H1 (cell line): ENCODE data around the gene SLIT3. TPM values are rescaled to one million over a fixed set of nuclear protein-coding genes. Genes with fewer than 3 reads are reported as not detected.

Source experiments
- CTCF ChIA-PET: fragments of 300-600 bp; sonication (Branson Sonifier 250); formaldehyde crosslinking; loops from one replicate; lab custom pipeline; 2021; ENCODE audit not compliant: partially characterized antibody; lab: Charles Lee
- POLR2A ChIA-PET: fragments of 300-600 bp; sonication (Branson Sonifier 250); formaldehyde crosslinking; loops from one replicate; lab custom pipeline; 2021; ENCODE audit warnings: inconsistent platforms; ENCODE audit not compliant: partially characterized antibody; lab: Charles Lee
- DNase-seq, 2 experiments: peaks; one replicate each; pipeline versions ENCODE4 v3.0.0 to v3.0.0-alpha.2; 2010 to 2022; ENCODE audit warnings: low spot score in 2 of 2, low read depth in 1 of 2, mixed read lengths in 1 of 2
- FAIRE-seq: peaks from 2 replicates; lab custom pipeline; 2011; peaks lifted over from hg19 to GRCh38; lab: Jason Lieb, UNC
- H2AFZ ChIP-seq: 2 replicates; pipeline ENCODE4 v1.8.1; 2012; ENCODE audit warnings: low read length, inconsistent platforms
- H2AK5ac ChIP-seq: 2 replicates; pipeline ENCODE4 v1.6.1; 2013; ENCODE audit warnings: low read depth, low read length
- H2BK120ac ChIP-seq: replicated peaks from 2 replicates; pipeline ENCODE3; 2013; ENCODE audit warnings: low read depth, low read length, inconsistent platforms
- H2BK12ac ChIP-seq: 2 replicates; pipeline ENCODE4 v1.6.1; 2013; ENCODE audit warnings: low read depth, low read length
- H2BK15ac ChIP-seq: 2 replicates; pipeline ENCODE4 v1.6.1; 2013; ENCODE audit warnings: low read length
- H2BK20ac ChIP-seq: 2 replicates; pipeline ENCODE4 v1.6.1; 2013; ENCODE audit warnings: low read length
- H2BK5ac ChIP-seq: 2 replicates; pipeline ENCODE4 v1.6.1; 2013; ENCODE audit warnings: low read depth, low read length
- H3K14ac ChIP-seq: 2 replicates; pipeline ENCODE4 v1.6.1; 2013; ENCODE audit warnings: inconsistent platforms; ENCODE audit not compliant: insufficient read length
- H3K18ac ChIP-seq: 2 replicates; pipeline ENCODE4 v1.6.1; 2013; ENCODE audit warnings: low read length; ENCODE audit errors: extremely low read depth
- H3K23ac ChIP-seq: 2 replicates; pipeline ENCODE4 v1.6.1; 2013; ENCODE audit warnings: inconsistent platforms; ENCODE audit not compliant: insufficient read length
- H3K23me2 ChIP-seq: 2 replicates; pipeline ENCODE4 v1.6.1; 2013; ENCODE audit warnings: low read depth, low read length
- H3K27ac ChIP-seq: 2 replicates; pipeline ENCODE4 v1.6.1; 2011; ENCODE audit warnings: low read depth, low read length, inconsistent platforms
- H3K27me3 ChIP-seq, 4 experiments: replicated peaks in 1 of 4; 1 replicate in 1 of 4; 2 replicates in 3 of 4; pipeline versions ENCODE4 v1.6.1 to v1.8.1; 2011 to 2013; ENCODE audit warnings: low read length in 3 of 4, mild to moderate bottlenecking in 3 of 4, inconsistent platforms in 2 of 4, mixed read lengths in 2 of 4, moderate library complexity in 1 of 4; ENCODE audit not compliant: control insufficient read depth in 3 of 4, insufficient read depth in 3 of 4; ENCODE audit errors: extremely low read depth in 1 of 4
- H3K36me3 ChIP-seq, 4 experiments: 2 replicates each; pipeline versions ENCODE4 v1.6.1 to v1.8.1; 2011 to 2013; ENCODE audit warnings: mild to moderate bottlenecking in 4 of 4, low read length in 3 of 4, moderate library complexity in 2 of 4, control low read depth in 1 of 4, inconsistent platforms in 1 of 4; ENCODE audit not compliant: insufficient read depth in 4 of 4, control insufficient read depth in 2 of 4
- H3K4ac ChIP-seq: replicated peaks from 2 replicates; pipeline ENCODE3; 2013; ENCODE audit warnings: low read length, low read depth, mixed read lengths, inconsistent platforms; ENCODE audit not compliant: insufficient read length
- H3K4me1 ChIP-seq, 4 experiments: replicated peaks in 1 of 4; 1 replicate in 1 of 4; 2 replicates in 3 of 4; pipeline versions ENCODE4 v1.6.1 to v1.8.1; 2011 to 2013; ENCODE audit warnings: low read length in 3 of 4, inconsistent platforms in 2 of 4, mixed read lengths in 1 of 4; ENCODE audit not compliant: insufficient read depth in 4 of 4, control insufficient read depth in 3 of 4
- H3K4me2 ChIP-seq, 2 experiments: 2 replicates each; pipeline versions ENCODE4 v1.6.1 to v1.8.1; 2011 to 2013; ENCODE audit warnings: low read depth in 2 of 2, low read length in 2 of 2, control low read depth in 1 of 2, inconsistent platforms in 1 of 2, mild to moderate bottlenecking in 1 of 2; ENCODE audit not compliant: insufficient read depth in 1 of 2
- H3K4me3 ChIP-seq, 4 experiments: fragments of 200-600, 300-600 bp in 1 of 4; sonication (generic), shearing (Covaris generic), sonication (Bioruptor Twin) in 1 of 4; 2 replicates each; pipeline versions ENCODE4 v1.5.1 to v1.8.1; 2011 to 2016; ENCODE audit warnings: low read length in 4 of 4, low read depth in 3 of 4, control low read depth in 2 of 4, inconsistent platforms in 2 of 4, mild to moderate bottlenecking in 2 of 4, mixed read lengths in 1 of 4, moderate library complexity in 1 of 4; ENCODE audit not compliant: insufficient read depth in 2 of 4; ENCODE audit errors: extremely low read depth in 1 of 4
- H3K56ac ChIP-seq: replicated peaks from 2 replicates; pipeline ENCODE3; 2013; ENCODE audit warnings: low read depth, mild to moderate bottlenecking, mixed read lengths, low read length, inconsistent platforms; ENCODE audit not compliant: insufficient read length
- H3K79me1 ChIP-seq: 2 replicates; pipeline ENCODE4 v1.6.1; 2013; ENCODE audit warnings: low read depth, low read length, control low read depth
- H3K79me2 ChIP-seq, 2 experiments: 2 replicates each; pipeline versions ENCODE4 v1.6.1 to v1.8.1; 2012 to 2013; ENCODE audit warnings: low read length in 2 of 2, mild to moderate bottlenecking in 2 of 2, inconsistent platforms in 1 of 2; ENCODE audit not compliant: insufficient read depth in 2 of 2, control insufficient read depth in 1 of 2
- H3K9ac ChIP-seq, 4 experiments: replicated peaks in 1 of 4; 1 replicate in 1 of 4; 2 replicates in 3 of 4; pipeline versions ENCODE4 v1.6.1 to v1.8.1; 2011 to 2013; ENCODE audit warnings: low read depth in 3 of 4, low read length in 3 of 4, control low read depth in 2 of 4, mild to moderate bottlenecking in 2 of 4, moderate library complexity in 2 of 4, inconsistent platforms in 1 of 4; ENCODE audit errors: extremely low read depth in 1 of 4
- H3K9me3 ChIP-seq, 2 experiments: 2 replicates each; pipeline versions ENCODE4 v1.6.1 to v1.8.1; 2012 to 2013; ENCODE audit warnings: mild to moderate bottlenecking in 2 of 2, moderate library complexity in 2 of 2, control low read depth in 1 of 2, inconsistent platforms in 1 of 2, low read depth in 1 of 2, low read length in 1 of 2, mixed read lengths in 1 of 2; ENCODE audit not compliant: insufficient read depth in 2 of 2
- H4K20me1 ChIP-seq, 2 experiments: replicated peaks in 1 of 2; 2 replicates each; pipeline versions ENCODE3 to v1.8.1; 2011 to 2013; ENCODE audit warnings: inconsistent platforms in 2 of 2, low read length in 2 of 2, mild to moderate bottlenecking in 1 of 2; ENCODE audit not compliant: insufficient read depth in 2 of 2, control insufficient read depth in 1 of 2
- H4K5ac ChIP-seq: 2 replicates; pipeline ENCODE4 v1.6.1; 2013; ENCODE audit warnings: low read length, low read depth, mixed read lengths, inconsistent platforms; ENCODE audit not compliant: insufficient read length
- H4K8ac ChIP-seq: 2 replicates; pipeline ENCODE4 v1.8.0; 2013; ENCODE audit warnings: mild to moderate bottlenecking, moderate library complexity, low read length, inconsistent platforms; ENCODE audit not compliant: insufficient read depth; ENCODE audit errors: extremely low read depth
- H4K91ac ChIP-seq: replicated peaks from 2 replicates; pipeline ENCODE3; 2013; ENCODE audit warnings: low read length, mixed read lengths, inconsistent platforms; ENCODE audit not compliant: insufficient read length
- BACH1 ChIP-seq: IDR thresholded peaks from 2 replicates; pipeline ENCODE4 v1.6.1; 2012; ENCODE audit warnings: low read length, improper control_type of control experiment
- BRCA1 ChIP-seq: IDR thresholded peaks from 2 replicates; pipeline ENCODE4 v1.6.1; 2012; ENCODE audit warnings: low read depth, low read length, improper control_type of control experiment
- CEBPB ChIP-seq: IDR thresholded peaks from 2 replicates; pipeline ENCODE4 v1.6.1; 2012; ENCODE audit warnings: low read depth, low read length
- CHD1 ChIP-seq: IDR thresholded peaks from 2 replicates; pipeline ENCODE4 v1.6.1; 2012; ENCODE audit warnings: low read depth, low read length, improper control_type of control experiment
- CHD2 ChIP-seq: IDR thresholded peaks from 2 replicates; pipeline ENCODE4 v1.6.1; 2012; ENCODE audit warnings: low read length, improper control_type of control experiment
- KDM1A ChIP-seq: fragments of 200-600, 300-600 bp; sonication (generic); IDR thresholded peaks from 2 replicates; pipeline ENCODE4 v1.7.1; 2016; ENCODE audit warnings: mild to moderate bottlenecking, low read length, borderline replicate concordance
- KDM4A ChIP-seq: IDR thresholded peaks from one replicate; pipeline ENCODE4 v1.7.1; 2012; ENCODE audit warnings: low read depth, mild to moderate bottlenecking, moderate library complexity, low read length, inconsistent platforms; ENCODE audit not compliant: severe bottlenecking
- KDM5A ChIP-seq: fragments of 200-600 bp; IDR thresholded peaks from 2 replicates; pipeline ENCODE4 v1.7.1; 2012; ENCODE audit warnings: mild to moderate bottlenecking, low read length, inconsistent platforms, mixed read lengths
- PHF8 ChIP-seq: fragments of 200-600 bp; sonication (generic); conservative IDR thresholded peaks from 2 replicates; pipeline ENCODE4 v1.7.1; 2012; ENCODE audit warnings: low read depth, mild to moderate bottlenecking, inconsistent platforms, low read length, moderate library complexity
- RFX5 ChIP-seq: IDR thresholded peaks from 2 replicates; pipeline ENCODE4 v1.6.1; 2011; ENCODE audit warnings: low read depth, low read length, improper control_type of control experiment, borderline replicate concordance
- RNF2 ChIP-seq: fragments of 200-900, 300-1000 bp; sonication (generic); IDR thresholded peaks from 2 replicates; pipeline ENCODE4 v1.7.1; 2016; ENCODE audit warnings: borderline replicate concordance, low read depth, mild to moderate bottlenecking, antibody characterized with exemption, low read length; ENCODE audit not compliant: poor library complexity, severe bottlenecking; ENCODE audit errors: missing control alignments
- RXRA ChIP-seq: IDR thresholded peaks from 2 replicates; pipeline ENCODE4 v1.6.1; 2011; ENCODE audit warnings: low read depth, mild to moderate bottlenecking, low read length, moderate library complexity; ENCODE audit not compliant: insufficient read depth
- SIRT6 ChIP-seq: IDR thresholded peaks from one replicate; pipeline ENCODE4 v1.7.1; 2012; ENCODE audit warnings: low read length, inconsistent platforms
- SIX5 ChIP-seq: IDR thresholded peaks from 2 replicates; pipeline ENCODE4 v1.6.1; 2011; ENCODE audit warnings: mild to moderate bottlenecking, low read depth, low read length
- TCF12 ChIP-seq: IDR thresholded peaks from 2 replicates; pipeline ENCODE4 v1.6.1; 2011; ENCODE audit warnings: low read depth, mild to moderate bottlenecking, low read length
- WGBS, 2 experiments: shearing (Covaris generic) in 1 of 2; methylation state at CpG; one replicate each; pipeline versions ENCODE4 v1.1.6 to v1.1.7; 2013 to 2015; ENCODE audit warnings: low lambda C conversion rate in 2 of 2, mixed read lengths in 2 of 2, inconsistent platforms in 1 of 2, low coverage in 1 of 2, missing lambda C conversion rate in 1 of 2; ENCODE audit not compliant: insufficient replicate concordance in 2 of 2, insufficient coverage in 1 of 2, insufficient read length in 1 of 2; ENCODE audit errors: extremely low coverage in 1 of 2, missing lambda C conversion rate in 1 of 2; 5-methylcytosine and 5-hydroxymethylcytosine counted together
- polyA plus RNA-seq, 7 experiments: library from polyadenylated mRNA; depleted of rRNA in 3 of 7; stranded (reverse) in 5 of 7; unstranded in 2 of 7; fragments of >200 nt in 5 of 7; fragments of 200-250 nt in 2 of 7; gene quantifications; 1 replicate in 5 of 7; 2 replicates in 1 of 7; 4 replicates in 1 of 7; pipeline versions ENCODE4 v1.2.1 to v1.2.3, GENCODE V29; 2011 to 2013; ENCODE audit warnings: missing spikeins in 2 of 7, mixed read lengths in 2 of 7
- total RNA-seq: library from RNA; stranded (reverse); fragmentation: NEBNext Ultra II Directional; extraction: Animal tissue kit (Norgen Biotek cat#: 25700); gene quantifications from 2 replicates; pipeline ENCODE4 v1.2.1, GENCODE V29; 2021
- TF ChIP-seq, protein P1 (sequence below): IDR thresholded peaks from 2 replicates; pipeline ENCODE4 v1.6.1; 2012; ENCODE audit warnings: inconsistent platforms

SLIT3 gene
- total and polyA plus RNA-seq, 2 of the 8 experiments (the other 6 are each of a cell fraction or from before 2014, with no cell fraction given), result 1.1 to 1.2 TPM

DNA sequence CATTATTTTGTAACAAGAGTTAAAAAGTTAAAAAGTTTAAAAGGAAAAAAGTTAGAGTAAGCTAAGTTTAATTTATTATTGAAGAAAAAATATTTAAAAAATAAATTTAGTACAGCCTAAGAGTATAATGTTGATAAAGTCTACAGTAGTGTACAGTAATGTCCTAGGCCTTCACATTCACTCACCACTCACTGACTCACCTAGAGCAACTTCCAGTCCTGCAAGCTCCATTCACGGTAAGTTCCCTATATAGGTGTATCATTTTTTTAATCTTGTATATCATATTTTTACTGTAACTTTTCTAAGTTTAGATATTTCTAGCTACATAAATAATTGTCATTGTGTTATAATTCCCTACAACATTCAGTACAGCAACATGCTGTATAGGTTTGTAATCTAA, 652.4 kb downstream of the SLIT3 start:
- H3K4me1 ChIP-seq, result no peaks in the 10 kb centered on the region
- no peaks in the 10 kb centered on the region for H3K79me1 ChIP-seq
- no peak overlapping the region for H3K18ac ChIP-seq
- H3K9me3 ChIP-seq, result peaks cover 0 to 10% of the 10 kb centered on the region in 2 experiments; a peak in 2 of 4 replicates
- H3K14ac ChIP-seq, result no peak overlapping the region
- no peak overlapping the region for H2BK15ac ChIP-seq
- no peak overlapping the region for H3K9ac ChIP-seq
- no peak overlapping the region for H2AFZ ChIP-seq
- H3K4me2 ChIP-seq, result no peak overlapping the region
- no peaks in the 10 kb centered on the region for H3K27me3 ChIP-seq
- H4K8ac ChIP-seq, result no peak overlapping the region
- H2BK20ac ChIP-seq, result no peak overlapping the region
- no peak overlapping the region for H2BK120ac ChIP-seq
- H2AK5ac ChIP-seq, result no peak overlapping the region
- no peak overlapping the region for H3K27ac ChIP-seq
- H3K4me3 ChIP-seq, result no peak overlapping the region
- POLR2A ChIA-PET, result no interaction called here
- no peak overlapping the region for H2BK5ac ChIP-seq
- no peak overlapping the region for H3K4ac ChIP-seq
- H3K23ac ChIP-seq, result no peak overlapping the region
- H3K79me2 ChIP-seq, result no peaks in the 10 kb centered on the region
- H2BK12ac ChIP-seq, result no peak overlapping the region
- no peak overlapping the region for H3K56ac ChIP-seq
- no peaks in the 10 kb centered on the region for H4K20me1 ChIP-seq
- H3K36me3 ChIP-seq, result no peaks in the 10 kb centered on the region
- H4K91ac ChIP-seq, result no peak overlapping the region
- no peak for DNase-seq
- FAIRE-seq, result no peak
- no peaks in the 10 kb centered on the region for H3K23me2 ChIP-seq
- WGBS, 2 experiments, result 88% methylated on average over 1 of the region's 1 CpG; no CpG with 5 or more reads in 1 of the 2 experiments
- H4K5ac ChIP-seq, result no peak overlapping the region
- CTCF ChIA-PET, result interaction anchor here (1.1 to 1.6 kb wide), 2 partner anchors 11 to 15 kb away, joined by 3 to 4 read pairs; no protein-coding TSS in a partner anchor
- no peak for TF ChIP-seq KDM5A
- TF ChIP-seq, protein P1, sequence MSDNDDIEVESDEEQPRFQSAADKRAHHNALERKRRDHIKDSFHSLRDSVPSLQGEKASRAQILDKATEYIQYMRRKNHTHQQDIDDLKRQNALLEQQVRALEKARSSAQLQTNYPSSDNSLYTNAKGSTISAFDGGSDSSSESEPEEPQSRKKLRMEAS, result no peak
- no peak for TF ChIP-seq CHD2
- no peak for TF ChIP-seq RFX5
- TF ChIP-seq SIRT6, result no peak
- no peak for TF ChIP-seq CEBPB
- TF ChIP-seq TCF12, result no peak
- TF ChIP-seq SIX5, result no peak
- no peak for TF ChIP-seq RNF2
- no peak for TF ChIP-seq KDM1A
- TF ChIP-seq CHD1, result no peak
- TF ChIP-seq BRCA1, result no peak
- no peak for TF ChIP-seq BACH1
- TF ChIP-seq RXRA, result no peak
- no peak for TF ChIP-seq KDM4A
- TF ChIP-seq PHF8, result no peak
